Frontal cortex (tissue), 4 donors: ENCODE data around the gene INTS13. TPM values are rescaled to one million over a fixed set of nuclear protein-coding genes. Genes with fewer than 3 reads are reported as not detected.
"Not testable (repeated sequence)": the region's sequence is repeated elsewhere in the genome, so short reads cannot be mapped to it uniquely, and the experiment has no call there.

ENCODE experiments used
- DNase-seq, 2 donors: peaks; one replicate each; pipeline ENCODE4 v3.0.0; 2012; ENCODE audit warnings: low spot score in 2 of 2
- FAIRE-seq: peaks from 2 replicates; lab custom pipeline; 2012; peaks lifted over from hg19 to GRCh38; lab: Jason Lieb, UNC
- total RNA-seq: library from RNA; depleted of rRNA; stranded (reverse); fragments of >200 nt; gene quantifications from one replicate; pipeline ENCODE4 v1.2.3, GENCODE V29; 2014
- donor health status: control.
- donor health status: control.
- donor health status: control.

Gene INTS13
- total RNA-seq, 1 donor from 2014 or later: 26.9 TPM

DNA sequence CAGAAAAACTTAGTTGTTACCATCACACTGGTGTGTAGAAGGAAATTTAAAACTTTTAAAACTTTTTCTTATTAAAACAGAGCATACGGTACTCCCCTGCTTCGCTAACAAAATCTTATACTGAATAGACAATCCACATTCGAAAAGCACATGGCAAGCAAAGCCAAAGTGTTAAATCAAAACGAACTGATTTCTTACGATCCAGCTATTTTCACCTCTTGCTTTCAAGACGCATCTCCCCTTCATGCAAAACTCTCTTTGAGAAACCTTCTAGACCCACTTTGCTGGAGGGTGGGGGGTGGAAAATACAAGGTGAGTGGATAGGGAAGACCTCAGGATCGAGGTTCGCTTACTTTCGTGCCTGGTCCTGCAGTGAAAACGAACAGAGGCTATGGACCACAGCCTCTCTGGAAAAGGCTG, 328 bp downstream of the INTS13 start:
- FAIRE-seq (no peak), DNase-seq (no peak)

DNA sequence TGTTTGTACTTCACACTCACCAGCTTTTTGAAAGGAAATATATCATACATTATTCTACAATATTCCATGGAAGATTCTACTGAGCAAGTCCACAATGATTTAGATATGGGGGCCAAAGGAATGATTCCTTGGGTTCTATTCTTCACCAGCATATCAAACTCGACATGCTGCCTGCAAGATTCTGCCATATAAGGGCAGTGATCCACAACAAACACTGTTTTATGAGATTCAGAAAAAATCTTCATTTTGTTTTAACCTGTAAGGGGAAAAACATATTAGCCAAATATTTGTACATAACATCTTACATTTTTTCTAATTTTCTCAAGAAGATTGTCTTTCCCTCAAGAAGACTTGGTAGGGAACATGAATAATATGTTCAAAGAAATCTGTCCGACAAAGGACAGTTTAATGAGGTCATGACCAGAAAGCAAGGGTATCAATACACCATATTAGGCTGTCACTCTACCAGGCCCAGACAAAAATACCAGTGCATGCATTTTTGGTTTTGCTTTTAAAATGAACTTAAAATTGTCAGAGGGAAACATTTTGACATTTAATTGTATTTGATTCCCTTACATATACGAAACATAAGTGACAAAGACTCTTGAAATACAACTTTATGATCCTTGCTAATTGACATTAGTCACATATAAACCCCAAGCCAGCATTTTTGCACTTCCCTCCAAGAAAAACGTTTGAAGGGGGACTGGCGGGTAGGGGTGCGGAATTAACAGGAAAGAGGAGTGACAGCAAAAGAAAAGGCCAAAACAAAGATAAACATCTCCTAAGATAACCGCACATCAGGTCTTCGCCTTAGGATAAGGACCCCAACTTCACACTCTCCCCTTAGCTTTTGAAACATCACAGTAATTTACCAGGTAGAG, 980 bp downstream of the INTS13 start:
- FAIRE-seq: no peak
- no peak for DNase-seq

DNA sequence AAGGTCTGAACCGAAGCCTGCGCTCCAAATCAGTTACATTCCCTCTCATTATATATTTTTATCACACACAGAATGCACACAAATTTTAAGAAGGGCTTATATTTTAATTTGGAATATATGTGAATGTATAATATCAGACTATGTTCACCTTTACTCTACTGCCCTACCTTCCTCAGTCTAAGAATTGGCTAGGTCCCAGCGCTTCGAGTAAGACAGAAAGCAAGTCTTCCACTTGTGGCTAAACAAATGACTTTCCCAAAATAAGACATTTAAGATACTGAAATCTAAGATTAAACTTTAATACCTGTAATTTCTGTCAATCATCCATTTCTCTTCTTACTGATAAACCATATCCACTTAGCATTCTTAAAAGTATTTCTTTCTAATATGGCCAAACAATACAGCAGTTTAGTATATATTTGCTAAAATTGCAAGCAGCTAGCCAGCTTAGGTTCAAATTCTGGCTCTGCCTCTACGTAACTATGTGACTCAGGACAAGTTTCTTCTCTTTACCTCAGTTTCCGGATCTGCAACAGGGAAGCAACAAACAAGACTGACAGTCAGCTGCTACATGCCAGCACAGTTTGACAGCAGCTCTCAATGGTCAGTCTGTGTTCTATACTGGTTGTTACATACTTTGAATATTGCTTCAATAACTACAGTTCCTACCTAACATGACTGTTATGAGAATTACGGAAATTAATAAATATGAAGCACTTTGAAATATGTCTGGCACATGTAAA, 2.0 kb downstream of the INTS13 start:
- no peak for FAIRE-seq
- DNase-seq: no peak

DNA sequence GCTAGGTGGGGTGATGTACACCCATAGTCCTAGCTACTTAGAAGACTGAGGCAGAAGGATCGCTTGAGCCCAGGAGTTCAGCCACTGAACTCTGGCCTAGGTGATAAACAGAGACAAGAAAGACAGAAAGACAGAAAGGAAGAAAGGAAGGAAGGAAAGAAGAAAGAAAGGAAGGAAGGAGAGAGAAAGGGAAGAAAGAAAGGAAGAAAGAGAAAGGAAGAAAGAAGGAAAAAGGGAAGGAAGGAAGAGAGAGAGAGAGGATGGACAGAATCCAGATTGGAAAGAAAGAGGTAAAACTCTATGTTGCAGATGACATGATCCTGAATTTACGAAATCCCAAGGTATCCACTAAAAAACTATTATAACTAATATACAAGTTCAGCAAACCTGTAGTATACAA, 8.2 kb downstream of the INTS13 start:
- no peak for FAIRE-seq
- DNase-seq: no peak

DNA sequence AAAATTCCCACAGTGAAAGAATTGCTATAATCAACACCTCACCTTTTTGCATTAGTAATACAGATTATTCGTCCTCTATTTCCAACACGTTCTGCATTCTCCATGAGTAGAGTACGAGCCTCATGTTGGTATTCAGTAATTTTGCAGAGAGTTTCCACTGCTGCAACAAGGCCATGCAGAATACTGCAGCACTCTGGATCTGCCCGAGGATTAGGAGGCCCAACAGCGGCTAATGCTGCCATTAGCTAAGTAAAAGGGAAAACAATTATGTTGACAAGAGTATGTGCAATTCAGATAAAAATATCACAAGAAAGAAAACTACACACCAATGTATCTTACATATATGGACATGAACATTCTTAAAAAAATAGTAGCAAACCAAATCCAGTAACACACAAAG, 9.1 kb downstream of the INTS13 start:
- DNase-seq (no peak), FAIRE-seq (no peak)

DNA sequence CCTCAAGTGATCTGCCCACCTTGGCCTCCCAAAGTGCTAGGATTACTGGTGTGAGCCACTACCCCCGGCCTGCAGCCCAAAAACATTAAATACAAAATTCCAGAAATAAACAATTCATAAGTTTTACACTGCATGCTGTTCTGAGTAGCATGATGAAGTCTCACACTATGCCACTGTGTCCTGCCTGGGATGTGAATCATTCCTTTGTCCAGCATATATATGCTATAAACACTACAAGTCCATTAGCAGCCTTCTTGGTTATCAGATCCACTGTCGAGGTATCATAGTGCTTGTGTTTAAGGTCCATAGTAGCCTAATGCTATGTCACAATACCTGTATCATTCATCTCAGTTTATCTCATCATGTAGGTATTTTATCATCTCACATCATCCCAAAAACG, 15.9 kb downstream of the INTS13 start:
- no peak for FAIRE-seq
- DNase-seq: no peak

DNA sequence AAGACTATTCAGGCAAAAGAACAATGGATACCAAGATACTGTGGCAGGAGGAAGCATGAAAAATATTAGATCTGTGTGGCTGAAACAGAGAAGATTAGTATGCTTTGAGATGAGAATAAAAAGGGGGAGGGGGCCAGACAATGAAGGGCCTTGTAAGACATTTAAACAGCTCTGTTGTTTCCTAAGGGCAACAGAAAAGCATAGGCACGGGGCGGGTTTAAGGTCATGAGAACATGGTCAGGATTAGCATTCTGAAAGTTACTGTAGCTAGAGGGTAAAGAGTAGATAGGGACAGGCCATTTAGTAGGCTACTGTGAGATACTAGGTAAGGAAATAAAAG, 18.6 kb downstream of the INTS13 start:
- DNase-seq: no peak
- no peak for FAIRE-seq

DNA sequence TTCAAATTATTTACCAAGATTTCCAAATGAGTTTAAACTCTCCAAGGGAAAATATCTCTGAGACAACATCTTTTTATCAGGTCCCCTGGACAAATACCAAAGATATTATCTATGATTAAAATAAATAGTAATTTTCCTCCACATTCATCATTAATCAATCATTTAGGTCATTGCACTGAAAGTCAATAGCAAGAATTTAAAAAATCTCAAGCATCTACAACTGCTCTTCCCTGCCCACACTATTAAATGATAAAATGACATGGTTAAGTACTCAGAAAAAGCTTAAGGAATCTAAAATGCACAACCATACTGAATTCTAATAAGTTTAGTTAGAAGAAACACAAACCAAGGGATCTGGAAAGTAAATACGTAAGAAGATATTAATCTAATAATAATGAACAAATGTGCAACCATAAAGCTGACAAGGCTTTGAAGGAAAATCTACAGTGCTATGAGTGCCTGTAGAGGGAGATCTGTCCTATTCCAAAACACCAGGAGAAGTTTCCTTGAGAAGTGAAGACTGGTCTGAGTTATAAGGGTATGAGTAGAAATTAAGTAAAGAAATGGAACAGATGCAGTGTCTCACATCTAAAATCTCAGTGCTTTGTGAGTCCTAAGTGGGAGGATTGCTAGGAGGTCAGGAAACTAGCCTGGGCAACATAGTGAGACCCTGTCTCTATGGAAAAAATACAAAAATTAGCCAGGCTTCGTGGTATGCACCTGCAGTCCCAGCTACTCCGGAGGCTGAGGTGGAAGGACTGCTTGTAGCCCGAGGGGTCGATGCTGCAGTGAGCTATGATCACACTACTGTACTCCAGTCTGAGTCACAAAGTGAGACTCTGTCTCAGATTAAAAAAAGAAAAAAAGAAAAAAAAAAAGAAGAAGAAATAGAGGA, 19.2 kb downstream of the INTS13 start:
- DNase-seq: no peak
- peak; percentile 31 for FAIRE-seq

DNA sequence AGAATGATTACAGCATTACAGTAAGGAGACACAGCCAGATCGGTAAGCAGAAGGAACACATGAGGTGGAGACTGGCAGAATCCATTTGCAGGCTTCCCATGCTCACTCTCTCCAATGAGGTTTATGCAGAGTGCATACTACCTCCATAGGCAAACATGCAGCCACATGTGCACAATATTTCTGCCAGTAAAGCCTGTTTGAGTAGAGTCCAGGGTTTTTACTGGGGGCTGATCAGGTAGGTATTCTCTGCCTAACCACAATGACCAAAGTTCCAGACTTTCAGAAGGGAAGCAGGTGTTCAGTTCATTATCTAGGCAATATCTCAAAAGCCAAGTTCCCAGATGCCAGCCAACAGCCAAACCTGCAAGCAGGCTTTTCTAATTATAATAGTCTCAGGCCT, 31.1 kb downstream of the INTS13 start:
- DNase-seq (no peak), FAIRE-seq (no peak)

DNA sequence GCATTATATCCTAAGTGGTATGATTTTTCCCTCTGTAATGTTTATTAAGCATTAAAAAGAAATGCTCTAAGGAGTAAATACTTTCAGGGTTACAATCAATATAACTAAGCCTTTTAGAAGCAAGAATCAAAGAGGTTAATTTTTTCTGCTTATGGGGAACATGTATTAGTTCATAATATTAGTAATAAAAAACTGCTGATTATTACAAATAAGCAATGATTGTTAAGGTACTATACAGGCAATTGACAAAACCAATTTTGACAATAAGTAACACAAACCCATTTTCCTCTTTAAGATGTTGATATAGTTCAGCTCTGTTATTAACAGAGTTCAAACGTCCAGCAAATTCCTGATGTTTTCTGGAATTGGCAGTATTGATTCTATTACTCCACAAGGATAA, 31.8 kb downstream of the INTS13 start:
- FAIRE-seq (no peak), DNase-seq (no peak)

DNA sequence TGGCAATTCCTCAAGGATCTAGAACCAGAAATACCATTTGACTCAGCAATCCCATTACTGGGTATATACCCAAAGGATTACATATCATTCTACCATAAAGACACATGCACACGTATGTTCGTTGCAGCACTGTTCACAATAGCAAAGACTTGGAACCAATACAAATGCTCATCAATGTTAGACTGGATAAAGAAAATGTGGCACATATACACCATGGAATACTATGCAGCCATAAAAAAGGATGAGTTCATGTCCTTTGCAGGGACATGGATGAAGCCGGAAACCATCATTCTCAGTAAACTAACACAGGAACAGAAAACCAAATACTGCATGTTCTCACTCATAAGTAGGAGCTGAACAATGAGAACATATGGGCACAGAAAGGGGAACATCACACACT, 34.4 kb downstream of the INTS13 start:
- DNase-seq, FAIRE-seq: not testable (repeated sequence)

DNA sequence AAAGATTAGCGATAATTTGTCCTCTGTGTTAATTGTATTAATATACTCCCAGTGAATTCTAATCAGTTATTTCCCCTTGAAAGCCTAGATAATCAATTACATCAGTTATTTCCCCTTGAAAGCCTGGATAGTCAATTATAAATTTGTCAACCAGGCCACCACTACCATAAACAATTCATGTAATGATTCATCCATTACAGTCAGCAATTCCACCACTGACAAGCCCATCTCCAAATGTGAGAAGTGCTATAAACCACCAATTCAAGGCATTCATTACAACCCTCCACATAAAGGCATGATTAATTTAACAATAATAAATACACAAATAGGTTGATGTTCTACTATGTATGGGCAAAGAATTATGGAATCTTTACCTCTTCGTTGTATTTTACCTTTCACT, 40.9 kb downstream of the INTS13 start:
- DNase-seq (no peak), FAIRE-seq (no peak)

DNA sequence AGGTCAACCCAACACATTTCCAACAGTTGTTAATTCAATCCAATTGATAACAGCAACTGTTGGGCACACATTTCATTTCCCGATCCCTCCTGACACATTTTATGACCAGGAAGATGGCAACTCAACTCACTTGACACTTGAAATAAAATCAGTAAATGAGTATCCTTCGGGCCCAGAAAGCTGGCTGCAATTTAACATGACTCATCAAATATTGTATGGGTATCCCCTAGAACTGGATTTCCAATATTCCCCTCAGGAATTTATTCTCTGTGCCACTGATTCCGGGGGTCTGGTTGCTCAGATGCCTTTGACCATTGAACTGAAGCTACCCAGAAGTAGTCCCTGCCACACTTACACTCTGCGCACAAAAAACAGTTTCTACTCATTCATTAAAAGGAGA, 42.1 kb downstream of the INTS13 start:
- no peak for DNase-seq
- FAIRE-seq: no peak

DNA sequence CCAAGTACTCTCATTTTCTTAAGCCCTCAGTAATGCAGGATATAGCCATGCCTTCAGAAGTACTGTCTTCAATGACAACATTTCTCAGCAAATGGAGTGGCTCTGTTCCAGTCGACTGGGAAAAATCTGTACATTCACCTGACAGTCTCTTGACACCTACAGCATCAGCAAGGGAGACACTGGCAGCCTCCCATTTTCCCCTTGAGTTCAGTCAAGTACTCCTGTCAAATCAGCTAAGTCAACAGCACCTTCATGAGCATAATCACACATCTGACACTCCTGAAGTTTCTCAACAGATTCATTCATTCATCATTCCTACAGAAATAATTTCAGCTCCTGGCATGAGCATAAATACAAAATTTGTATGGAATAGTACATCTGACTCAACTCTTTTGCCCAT, 46.1 kb downstream of the INTS13 start:
- no peak for FAIRE-seq
- DNase-seq: no peak

DNA sequence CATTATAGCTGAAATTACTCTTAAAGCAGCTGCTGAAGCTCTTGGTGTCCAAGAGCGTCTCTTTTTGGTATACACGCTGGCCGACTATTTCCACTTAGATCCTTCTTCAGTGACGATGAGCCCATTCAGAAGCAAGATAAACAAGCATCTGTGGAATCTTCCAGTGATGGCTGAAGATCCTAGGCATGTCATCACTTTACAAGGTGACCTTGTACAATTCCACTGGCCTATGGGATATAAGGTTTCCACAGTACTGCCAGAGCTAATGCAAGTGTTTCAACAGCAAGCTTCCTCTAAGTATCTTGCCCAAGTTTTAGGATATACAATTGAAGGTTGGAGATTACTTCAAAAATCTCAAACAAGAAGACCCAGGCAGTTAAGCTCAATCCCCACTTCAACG, 47.0 kb downstream of the INTS13 start:
- no peak for DNase-seq
- no peak for FAIRE-seq

DNA sequence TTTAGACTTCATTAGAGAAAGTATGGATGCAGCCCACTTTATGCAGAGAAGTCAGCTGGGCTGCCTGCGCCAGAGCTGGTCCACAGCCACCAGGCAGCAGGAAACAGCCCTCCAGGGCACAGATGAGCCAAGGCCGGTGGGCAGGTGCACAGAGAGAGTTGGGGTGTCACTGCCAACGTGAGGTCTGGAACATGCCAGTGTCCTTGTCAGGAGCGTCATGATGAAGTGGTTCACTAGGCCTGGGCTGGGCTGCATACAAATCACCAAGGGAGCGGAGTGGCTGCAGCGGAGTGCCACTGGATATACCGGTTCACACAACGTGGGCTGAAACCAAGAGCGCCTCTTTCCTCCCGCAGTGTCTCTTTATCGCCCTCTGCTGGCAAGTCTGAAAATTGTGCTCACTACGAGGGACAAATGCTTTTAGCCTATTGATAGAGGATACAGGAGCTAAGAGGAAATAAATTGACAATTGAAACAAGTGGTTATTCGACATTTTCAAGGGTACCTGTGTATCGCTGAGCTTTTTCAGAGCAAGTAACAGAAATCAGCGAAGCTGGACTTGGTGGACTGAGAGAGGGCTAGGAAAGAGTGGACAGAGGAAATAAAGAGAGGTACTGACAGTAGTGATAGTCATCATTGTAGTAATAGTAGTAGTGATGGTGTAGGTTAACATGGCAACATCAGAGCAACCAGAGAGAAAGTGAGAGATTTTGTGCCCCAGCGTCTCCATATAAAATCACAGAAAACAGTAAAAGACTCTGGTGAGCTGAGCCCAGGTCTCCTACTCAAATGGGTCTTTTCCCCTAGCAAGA, 52.8 kb downstream of the INTS13 start:
- FAIRE-seq (no peak), DNase-seq (peak; percentile 18 to 66)

DNA sequence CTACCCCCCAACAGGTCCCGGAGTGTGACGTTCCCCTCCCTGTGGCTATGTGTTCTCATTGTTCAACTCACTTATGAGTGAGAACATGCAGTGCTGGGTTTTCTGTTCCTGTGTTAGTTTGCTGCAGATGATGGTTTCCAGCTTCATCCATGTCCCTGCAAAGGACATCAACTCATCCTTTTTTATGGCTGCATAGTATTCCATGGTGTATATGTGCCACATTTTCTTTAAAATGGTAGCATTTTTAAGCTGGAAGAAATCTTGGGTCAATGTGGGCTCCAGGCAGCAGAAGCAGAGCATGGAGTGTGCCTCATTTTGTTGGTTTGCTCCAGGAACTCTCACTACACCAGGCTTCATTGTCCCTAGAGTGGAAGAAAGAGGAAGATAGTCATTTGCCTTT, 57.2 kb downstream of the INTS13 start:
- FAIRE-seq: no peak
- DNase-seq: no peak

DNA sequence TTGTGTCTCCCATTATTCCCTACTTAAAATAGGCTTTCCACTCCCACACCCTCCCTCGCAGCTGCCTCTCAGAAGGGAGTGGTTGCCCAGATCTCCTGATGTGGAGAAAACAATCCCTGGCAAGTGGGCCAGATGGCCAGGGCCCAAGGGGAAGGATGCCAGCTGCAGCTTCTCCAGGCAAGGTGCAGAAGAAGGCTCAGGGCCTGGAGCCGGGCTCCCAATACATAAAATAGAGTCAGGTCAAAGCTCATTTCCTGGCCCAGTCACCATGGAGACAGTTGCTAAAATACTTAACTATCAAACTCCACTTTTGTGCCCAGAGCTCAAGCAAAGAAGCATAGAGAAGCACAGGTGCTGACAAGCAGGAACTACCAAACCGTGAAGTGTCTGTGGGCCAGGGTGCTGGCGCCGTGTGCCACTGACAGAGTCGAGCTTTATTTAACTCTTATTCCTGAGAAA, 59.1 kb downstream of the INTS13 start:
- DNase-seq (peak in 1 of 2 donors; percentile 42), FAIRE-seq (no peak)

DNA sequence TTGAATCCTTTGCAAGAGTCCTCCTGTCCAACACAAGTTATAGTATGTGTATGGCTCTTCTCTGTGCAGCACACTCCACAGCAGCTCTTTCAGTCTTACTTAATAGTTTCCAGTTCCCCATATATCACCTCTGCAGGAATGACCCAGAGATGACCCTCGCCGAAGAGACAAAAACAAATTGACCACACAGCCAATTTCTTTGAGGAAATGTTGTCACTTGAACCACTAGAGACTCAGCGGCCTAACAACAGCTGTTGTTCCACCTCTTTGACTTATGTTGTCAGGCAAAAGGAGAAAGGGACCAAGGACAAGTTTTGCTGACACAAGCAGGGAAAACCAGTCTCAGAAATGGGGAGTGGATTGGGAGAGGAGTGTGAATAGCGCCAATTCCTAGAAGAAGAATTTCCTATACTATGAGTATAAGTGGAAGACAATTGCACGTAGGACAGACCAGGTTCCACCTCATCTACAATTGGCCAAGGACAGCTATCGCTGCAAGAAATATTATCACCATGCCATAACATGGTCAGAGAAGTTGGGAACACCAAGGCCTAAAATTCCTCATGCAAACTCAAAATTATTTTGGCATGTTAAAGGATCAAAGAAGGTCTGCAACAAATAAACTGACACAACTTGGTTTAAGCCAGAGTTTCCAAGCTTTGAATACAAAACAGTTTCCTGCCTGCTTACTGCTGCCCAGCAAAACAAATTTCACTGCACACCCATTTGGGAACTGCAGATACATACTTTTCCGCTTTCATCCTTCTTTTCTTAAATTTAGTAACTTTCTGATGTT, 63.1 kb downstream of the INTS13 start:
- DNase-seq (no peak), FAIRE-seq (no peak)
